Left forelimb (tissue), 1 donor: Measurements from ENCODE around the gene KCNC4.
A peak's percentile ranks its signal among the peaks of the same experiment; 100 is the strongest.

ENCODE experiments used
- DNase-seq: peaks from one replicate; pipeline ENCODE4 v3.0.0-alpha.2; 2018; ENCODE audit warnings: low spot score

The KCNC4 gene

DNA sequence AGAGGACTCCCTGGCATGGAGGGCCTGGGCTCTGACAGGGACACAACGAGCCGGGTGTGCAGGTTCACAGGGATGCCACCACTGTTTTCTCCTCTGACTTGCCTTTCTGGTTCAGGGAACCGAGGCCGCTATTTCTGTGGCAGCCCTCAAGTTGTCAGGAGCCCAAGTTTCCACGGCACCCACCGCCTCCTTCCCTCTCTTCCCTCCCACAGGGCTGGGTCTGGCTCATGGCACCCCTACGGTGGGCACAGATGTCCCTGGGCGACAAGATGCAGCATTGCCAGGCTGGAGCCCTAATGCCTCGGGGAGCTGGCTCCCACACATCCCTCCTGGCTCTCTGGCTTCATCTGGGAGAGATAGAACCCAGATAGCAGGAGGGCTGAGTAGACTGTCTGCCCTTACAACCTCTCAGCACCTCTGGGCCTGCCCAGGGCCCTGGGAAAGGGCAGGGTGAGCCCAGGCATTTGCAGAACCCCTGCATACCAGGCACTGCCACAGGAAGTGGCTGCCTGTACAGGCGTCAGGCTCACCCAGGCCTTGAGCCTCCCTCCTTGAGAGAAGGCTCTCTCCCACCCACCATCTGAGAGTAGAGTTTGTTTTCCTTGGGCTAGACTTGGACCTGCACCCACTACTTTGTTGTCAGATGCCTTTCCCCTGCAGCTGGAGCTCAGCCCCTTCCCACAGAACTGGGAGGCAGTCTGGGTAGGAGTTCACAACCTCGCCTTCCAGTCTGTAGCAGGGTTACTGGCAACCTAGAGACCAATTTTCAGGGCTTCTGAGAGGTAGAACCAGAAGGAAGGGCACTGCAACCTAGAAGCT, 20.5 kb downstream of the KCNC4 start:
- no peak for DNase-seq

DNA sequence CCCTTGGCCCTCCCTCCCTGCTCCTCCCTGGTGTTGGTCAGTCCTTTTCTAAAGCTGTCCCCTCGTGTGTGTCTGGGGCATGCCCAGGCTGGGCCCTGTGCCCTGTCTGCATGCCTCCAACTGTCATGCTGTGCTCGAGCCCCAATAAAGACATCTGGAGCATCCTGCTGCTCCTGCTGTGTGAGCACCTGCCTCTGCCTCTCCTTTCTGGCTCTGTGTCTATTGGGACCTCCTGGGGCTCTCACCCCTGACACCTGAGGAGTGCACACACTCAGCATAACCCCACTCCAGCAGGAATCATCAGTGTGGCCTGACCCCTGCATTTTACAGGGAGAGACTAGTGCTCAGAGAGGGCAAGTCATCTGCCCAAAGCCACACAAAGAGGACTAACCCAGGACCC, 23.7 kb downstream of the KCNC4 start:
- DNase-seq = no peak

DNA sequence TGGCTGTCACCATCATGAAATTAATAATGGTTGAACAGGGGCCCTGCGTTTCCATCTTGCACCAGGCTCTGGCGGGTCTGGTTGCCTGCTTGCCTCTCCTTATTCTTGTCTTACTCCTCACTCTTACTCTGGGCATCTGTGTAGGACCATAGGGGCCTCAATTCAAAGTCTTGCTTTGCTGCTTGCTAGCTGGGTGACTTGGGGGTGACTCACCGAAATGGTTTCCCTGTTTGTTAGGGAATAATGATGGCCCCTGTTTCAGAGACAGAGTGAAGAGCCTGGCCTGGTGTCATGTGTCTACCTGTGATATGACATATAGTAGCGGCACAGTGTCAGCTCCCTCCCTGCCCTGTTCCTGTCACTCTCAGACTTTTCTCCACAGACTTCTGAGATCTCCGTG, 24.6 kb downstream of the KCNC4 start:
- DNase-seq = no peak

DNA sequence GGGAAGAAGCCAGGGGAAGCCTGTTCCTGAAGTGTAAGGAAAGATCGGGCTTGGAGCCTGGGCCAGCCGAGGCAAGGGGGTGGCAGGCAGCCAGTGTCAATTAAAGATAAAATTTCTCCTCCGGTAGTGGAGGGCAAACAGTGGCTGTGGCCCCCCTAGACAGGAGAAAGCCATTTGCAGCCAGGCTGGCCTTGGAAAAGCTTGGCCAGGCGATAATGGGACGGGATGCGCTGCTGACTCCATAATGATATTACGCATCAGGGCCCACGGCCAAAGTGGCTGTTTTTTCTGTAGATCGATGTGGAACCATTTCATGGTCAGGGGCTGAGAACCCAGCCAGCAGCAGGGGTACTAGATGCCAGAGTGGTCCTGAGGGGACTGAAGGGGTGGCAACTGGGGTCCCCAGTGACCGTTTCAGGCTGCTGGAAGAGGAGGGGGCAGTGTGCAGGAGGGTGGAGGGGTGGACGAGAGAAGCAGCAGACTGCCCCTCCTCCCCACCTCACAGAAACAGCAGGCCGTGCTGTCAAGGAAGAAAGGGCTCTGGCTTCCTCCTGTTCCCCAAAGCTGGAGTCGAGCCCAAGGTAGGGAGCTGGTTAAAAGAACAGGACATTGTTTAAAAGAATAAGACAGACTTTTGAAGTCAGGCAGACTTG, 25.2 kb downstream of the KCNC4 start:
- DNase-seq = no peak

DNA sequence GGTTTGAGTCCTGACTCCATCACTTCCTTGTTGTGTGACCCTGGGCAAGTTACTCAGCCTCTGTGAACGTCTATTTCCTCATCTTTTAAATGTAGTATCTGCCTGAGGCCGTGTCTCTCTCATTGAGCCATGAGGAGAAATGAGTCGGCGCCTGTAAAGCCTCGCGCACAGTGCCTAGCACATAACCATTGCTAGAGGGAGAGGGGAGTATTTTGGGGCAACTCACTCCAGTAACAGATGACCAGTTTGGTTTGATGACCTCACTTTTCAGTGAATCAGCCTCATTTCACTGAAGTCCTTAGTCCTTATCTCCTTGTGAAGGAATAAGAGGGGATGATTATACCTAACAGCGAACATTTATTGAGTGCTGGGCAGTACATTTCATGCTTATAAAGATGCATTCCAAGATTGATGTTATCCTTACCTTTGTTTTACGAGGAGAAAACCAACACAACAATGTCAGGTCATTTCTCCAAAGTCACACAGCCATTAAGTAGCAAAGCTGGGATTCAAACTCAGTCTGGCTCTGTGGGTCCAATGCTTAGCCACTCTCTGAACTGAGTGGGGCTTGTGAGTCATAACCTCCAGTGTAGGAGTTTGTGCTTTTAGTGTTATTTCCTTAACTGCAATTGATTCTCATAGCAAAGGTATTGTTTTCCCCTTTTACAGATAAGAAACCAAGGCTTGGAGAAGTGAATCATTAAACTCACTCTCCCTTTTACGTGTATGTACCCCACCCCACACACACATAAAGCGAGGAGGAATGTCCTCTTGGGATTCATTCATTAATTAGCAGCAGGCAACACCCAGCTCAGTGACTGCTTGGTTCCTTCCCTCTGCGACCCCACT, 25.9 kb downstream of the KCNC4 start:
- DNase-seq = no peak

DNA sequence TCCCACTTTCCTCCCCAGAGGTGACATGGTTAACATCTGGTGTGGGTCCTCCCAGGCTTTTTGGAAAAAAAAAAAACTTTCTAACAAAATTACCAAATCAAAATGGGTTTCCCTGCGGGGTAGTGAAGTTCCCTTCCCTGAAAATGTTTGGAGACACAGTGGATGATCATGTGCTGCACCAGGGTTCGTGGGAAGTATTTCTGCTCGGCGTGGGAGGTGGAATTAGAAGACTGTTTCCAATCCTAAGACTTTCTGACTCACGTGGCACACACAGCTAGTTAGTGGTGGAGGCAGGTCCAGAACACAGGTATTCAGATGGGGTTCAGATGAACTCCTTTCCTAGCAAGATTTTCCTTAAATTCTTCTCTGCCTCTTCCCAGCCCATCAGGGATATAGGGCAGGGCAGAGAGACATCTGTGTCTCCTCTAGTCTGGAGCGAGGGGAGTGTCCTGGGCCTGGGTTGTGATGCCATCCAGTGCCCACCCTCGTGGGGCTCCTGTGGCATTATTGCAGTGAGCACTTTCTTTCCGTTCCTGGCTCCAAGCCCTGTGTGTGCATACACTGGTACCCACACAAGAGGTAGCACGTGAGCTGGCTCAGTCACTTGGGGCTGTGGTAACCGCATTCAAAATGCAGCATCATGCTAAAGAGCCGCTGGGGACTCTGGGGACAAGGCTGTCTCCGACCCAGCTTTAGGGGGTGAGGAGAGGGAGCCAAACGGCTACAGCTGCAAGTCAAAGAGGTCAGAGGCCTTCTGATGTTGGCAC, 27.5 kb downstream of the KCNC4 start:
- no peak for DNase-seq

DNA sequence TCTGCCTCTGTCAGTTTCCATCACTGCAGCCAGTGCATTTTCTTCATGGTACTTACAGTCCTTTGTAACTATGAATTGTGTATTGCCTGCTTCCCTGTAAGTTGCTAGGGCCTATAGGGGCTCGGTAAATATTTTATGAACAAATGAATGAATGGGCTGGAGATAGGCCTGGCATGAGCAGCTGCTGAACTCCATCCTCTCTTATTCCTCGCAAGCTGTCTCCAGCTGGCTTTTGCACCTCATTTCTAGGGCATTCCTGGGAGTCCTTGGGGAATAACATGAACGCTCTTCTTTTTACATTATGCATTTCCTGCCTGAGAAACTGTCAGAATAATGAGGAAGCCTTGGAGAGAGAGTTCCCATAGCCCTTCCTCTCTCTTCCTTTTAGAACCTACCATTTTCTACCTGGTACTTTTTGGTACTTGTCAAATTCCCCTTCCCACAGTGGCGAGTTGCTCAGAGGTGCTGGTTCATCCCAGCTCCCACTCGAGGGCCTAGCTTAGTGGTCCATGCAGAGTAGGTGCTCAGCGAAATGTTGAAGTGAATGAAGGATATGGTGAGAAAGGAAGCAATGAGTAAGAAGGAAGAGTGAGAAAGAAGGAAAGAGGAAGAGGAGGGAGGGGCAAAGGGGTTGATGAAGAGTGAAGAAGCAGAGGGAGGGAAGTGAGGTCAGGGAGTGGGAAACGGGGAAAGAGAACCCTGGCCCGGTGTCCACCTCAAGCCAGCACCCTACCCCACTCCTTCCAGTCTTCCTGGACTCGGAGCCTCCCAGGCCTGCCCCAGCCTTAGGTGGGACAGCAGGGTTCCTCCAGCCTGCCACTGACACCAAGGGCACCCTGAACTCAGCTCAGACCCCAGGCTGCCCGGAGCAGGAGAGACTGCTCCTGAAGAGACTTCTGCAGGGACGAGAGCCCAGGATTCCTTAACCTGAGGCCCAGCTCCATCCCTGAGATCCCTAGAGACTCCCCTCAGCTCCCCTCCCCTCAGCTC, 29.6 kb downstream of the KCNC4 start:
- DNase-seq = no peak

DNA sequence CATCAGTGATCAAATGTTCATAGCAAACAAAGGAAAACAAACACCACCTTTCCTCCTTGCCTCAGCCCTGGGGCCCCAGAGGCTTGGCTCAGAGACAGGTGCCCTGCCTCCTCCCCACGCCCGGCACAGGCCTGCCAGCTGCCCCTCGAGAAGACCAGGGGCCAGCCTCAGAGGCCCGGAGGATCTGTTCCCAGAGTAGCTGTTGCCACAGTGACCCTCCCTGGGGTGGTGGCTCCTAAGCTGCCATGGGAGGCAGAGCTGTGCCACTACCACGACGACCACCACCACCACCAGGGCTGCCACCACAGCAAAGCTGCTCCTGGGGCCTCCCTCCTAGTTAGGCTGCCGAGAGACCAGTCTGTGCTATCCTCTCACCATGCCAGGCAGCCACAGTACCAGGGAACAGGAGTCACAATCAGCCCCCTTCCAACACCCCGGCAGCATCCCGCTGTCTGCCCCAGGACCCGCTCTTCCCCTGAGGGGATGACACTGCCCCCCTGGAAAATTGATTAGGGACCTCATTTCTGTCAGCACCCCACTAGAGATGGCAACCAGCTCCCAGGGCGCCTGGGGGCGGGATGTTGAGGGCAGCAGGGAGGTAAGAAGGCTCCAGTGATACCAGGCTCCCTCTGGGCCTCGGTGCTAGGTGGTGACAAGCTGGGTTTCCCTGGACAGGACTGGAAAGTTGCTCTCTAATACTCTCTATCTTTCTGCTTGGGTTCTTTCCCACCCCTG, 30.5 kb downstream of the KCNC4 start:
- DNase-seq = no peak

DNA sequence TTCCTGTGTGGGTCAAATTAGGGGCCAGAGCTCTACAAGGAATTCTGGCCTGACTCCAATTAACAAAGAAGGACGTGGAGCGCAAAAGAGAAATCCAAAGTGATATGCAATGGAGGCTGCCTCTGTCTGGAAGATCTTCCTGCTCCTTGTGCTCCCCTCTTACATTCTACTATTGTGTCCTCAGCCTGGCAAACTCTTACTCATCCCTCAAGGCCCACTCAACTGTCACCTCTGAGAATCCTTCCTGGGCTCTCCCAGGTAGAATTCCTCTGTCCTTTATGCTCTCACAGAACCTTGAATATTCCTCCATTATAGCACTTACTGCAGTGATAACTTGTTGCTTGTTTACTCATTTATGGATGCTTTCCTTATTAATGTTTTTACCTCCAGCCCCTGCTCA, 31.4 kb downstream of the KCNC4 start:
- DNase-seq = no peak

DNA sequence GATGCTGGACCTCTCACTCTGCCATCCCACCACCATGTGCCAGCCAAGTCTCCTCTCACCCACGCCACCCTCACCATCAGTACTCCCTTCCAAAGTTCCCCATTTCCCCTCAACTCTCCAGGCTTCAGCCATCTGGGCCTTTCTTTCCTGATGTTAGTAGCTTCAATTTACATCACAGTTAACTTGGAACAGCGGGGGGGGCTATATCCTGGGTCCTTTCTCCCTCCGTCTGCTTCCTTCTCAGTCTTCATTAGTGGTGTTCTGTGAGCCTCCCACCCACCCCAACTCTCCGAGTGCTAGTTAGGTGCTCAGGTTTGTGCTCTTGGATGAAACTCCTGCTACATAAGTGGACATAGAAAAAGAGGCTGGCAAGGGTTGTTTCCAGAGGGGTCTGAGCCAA, 31.9 kb downstream of the KCNC4 start:
- DNase-seq = no peak

DNA sequence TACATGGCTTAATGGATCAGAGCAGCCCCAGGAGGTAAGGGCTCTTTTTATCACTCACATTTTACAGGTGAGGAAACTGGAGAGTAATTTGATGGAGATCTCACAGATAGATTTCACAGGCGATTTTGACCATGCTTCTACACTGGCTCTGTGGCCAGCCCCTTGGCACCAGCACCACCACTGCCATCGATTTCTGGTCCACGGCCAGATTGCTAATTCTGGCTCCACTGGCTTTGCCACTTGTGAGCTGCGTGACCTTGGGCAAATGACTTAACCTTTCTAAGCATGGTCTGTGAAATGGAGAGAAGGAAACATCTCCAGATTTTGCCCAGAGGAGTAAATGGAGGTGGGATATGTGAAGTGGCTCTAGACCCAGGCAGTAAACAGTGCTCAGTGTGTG, 32.6 kb downstream of the KCNC4 start:
- no peak for DNase-seq

DNA sequence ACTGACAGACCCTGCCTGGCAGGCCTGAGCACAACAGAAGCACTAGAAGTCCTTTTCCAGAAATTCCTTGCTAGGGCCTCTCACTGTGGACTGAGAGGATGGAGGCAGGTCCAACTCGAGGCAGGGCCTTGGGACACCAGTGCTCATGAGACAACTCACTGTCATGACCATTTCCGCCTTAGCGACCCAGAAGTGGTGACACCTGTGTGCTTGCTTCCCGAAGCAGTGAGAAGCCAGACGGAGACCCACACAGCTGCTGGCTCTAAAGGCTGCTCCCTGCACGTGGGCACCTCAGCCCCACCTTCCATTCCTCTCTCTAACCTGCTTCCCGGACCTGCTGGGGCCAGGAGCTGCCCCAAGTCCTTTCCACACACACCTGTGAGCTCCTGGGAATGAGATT, 33.0 kb downstream of the KCNC4 start:
- DNase-seq = no peak

DNA sequence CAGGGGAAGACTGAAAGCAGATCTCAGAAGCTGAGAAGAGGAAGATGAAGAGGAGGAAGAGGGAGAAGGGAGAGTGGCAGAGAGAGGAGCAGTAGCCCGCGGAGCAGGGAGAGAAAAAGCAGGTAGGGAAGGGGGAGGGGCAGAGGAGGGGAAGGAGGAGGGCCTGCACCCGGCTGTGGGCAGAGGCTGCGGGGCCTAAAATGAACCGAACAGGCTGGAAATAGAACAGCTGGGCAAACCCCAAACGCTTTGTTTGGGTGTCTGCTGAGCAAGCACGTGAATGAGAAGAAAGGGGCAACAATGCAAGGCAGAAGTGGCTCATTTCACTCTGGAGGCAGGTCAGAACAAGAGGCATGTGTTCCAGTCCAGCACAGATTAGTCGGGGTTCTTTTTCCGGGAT, 33.5 kb downstream of the KCNC4 start:
- DNase-seq = no peak

DNA sequence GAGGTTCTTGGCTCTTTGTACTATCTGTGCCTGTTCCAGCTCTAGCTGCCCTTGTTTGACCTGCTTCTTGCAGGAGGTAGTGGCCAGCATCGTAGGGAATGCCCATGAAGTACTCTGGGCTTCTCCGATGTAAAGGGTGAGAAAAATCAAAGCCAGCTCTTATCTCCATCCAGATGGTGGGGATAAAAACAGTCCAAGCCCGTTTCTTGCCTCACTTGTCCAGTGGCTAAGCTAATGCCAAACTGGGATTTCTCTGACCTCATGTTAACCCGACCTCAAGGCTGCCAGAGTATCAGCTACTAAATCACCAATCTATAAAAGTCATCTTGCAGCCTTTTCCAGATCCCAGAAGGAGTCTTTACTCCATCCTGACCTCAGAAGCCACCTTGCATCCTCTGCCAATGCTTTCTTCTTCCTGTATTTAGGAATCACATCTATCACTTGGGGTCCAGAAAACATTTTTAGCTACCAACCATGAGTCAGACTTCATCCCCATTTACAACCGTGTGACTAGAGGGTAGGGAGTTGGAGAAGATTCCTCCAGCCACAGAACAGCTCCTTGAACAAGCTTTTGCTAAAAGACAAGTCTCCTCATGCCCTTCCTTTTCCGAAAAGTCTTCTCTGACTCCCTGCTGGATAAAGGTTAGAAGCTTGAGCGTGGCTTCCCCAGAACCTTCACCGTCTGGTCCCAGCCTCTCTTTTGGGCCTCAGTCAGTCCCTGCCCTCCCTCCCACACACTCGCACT, 35.9 kb downstream of the KCNC4 start:
- no peak for DNase-seq

DNA sequence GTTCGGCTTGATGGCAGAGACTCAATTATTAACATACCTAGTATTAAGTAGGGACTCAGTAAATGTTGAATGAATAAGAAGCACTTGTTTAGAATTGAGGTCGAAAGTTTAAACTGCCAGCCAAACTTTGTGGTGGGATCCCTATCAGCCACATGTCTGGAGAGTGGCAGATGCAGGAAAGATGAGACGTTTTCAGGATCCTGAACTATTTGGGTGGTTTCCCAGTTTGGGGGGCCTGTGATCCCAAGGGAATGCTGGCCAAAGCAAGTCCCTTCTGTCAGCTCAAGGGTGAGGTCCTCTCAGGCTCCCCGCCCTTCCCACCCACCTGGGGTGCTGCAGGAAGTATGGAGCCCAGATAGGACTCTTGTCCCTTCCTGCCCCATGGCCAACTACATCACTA, 38.6 kb downstream of the KCNC4 start:
- DNase-seq = peak; percentile 46

DNA sequence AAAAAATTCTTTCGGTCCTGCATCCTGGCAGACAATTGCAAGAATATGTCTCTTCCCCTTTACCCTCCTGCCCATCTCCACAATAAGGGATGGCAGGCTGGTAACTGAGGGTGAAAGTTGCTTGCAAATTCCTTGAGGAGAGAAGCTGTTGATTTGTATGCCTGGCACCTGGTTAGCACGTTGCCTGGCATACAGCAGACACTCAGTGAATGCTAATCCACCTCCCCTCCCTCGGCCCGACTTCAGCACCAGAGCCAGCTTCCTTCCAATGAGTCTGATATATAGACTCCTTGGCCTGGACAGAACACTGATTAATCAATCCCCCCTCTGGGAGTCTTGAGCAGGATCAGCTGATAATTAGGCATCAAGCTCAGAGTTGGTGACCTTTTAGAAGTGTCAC, 39.1 kb downstream of the KCNC4 start:
- peak; percentile 38 for DNase-seq

DNA sequence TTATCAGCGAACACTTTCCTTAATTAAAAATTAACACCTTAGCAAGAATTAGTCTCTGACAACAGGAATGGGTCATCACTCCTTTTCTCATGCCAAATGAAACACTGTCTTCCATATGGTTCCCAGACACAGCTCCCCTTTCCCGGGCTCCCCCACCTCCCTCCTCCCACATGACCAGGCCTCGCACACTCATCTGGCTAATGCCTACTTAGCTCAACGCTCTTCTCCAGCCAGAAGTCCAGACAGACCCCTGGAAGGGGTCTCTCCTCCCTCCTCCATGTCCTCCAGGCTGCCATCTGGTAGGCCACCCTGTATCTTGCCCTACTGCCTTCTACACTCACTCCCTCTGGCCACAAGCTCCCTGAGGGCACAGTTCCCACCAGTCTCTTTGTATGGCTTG, 39.9 kb downstream of the KCNC4 start:
- DNase-seq = peak; percentile 5

DNA sequence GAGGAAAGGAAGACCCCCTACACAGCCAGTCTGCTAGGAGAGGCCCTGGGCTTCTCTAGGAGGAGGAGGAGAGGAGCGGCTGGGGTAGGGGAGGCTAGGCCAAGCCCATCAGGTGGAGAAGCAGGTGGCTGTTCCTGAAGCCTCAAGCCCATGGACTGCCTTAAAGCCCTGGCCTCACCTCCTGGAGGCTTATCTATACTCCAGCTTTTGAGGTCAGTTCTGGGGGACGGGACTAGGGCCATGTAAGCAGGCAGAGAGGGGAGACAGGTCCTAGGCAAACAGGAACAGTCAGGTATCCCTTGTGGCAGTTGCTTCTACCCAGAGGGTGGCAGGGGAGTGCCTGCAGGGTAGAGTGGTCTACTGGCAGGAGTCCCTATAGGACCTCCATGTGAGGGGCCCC, 40.6 kb downstream of the KCNC4 start:
- DNase-seq = peak; percentile 34

DNA sequence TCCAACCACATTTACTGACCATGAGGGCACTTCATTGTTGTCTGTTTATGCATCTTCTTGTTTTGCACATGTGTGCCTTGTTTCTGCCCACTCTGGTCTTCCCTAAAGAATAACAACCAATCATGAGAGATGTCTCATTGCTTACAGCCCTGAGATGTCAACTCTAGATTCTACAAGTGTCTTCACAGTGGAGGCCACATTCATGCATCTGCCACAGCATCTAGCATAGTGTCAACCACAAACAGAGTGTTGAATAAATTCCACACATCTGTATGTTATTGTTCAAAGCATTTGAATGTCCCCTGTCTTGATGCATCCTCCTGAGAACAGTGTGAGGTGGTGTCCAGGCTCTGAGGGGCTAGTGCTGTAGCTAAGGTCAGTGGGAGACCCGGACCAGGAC, 43.1 kb downstream of the KCNC4 start:
- DNase-seq = no peak
